ENCODE results near the gene LRFN4.

Gene LRFN4

GRCh38 chr11:66858939-66859685 lies 2.2 kb downstream of the LRFN4 start:
- DNase-seq = no peak

- DNase-seq = no peak
Observed at GRCh38 chr11:66859686-66860448, 3.0 kb downstream of the LRFN4 start.

DNA sequence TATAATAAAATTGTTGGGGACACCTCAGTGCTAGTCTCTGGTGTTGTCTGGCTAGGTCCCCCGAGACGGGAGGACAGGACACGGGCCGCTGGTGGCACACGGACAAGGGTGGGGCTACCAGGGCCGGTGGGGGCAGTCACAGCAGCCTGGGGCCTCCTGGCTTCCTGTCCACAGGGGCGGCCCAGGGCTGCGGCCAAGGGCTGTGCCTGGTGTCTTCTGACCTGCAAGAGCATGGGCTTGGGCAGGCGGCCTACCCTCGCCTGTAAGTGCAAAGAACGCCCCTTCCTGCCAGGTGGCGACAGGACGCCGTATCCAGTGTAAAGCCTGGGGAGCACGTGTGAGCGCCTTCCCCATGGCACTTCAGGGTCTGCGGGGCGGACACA lies 3.6 kb downstream of the LRFN4 start:
- no peak for DNase-seq

GRCh38 chr11:66861038-66861773 lies 4.3 kb downstream of the LRFN4 start:
- DNase-seq = no peak

GRCh38 chr11:66861774-66862558 lies 5.1 kb downstream of the LRFN4 start:
- no peak for DNase-seq

GRCh38 chr11:66862559-66863037 lies 5.7 kb downstream of the LRFN4 start:
- DNase-seq = no peak

- DNase-seq = no peak
Observed at GRCh38 chr11:66863428-66864125, 6.7 kb downstream of the LRFN4 start.

DNA sequence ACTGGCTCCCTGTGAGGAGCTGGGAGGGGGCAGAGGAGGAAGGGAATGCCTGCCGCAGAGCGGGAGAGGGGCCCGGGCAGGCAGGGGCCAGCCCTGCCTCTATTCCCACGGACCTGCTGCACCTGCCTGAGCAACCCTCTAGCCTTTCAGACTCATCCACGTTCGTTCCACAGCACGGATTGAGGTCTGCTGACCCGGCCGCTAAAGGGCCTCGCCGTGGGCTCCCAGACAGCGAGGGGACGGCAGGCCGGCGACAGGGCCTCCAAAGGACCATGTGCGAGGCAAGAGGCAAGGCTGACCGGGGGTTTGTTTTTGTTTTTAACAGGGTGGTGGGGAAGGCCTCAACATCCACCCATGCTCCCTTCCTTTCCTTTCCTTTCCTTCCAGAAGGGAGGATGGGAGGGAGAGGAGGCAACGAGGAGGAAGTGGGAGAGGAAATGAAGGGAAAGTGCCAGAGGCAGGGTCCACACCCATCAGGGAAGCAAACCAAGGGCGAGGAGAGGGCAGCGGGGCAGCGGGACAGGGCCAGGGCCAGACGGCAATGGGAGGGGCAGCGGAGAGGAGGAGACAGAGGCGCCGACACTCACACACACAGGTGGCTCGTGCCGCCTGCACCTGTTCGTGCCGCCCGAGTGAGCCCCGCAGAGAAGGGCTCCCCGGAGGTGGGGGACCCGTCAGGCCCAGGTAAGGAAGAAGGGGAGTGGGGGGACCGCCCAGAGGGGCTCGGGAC lies 7.5 kb downstream of the LRFN4 start:
- peak; percentile 45 for DNase-seq

DNA sequence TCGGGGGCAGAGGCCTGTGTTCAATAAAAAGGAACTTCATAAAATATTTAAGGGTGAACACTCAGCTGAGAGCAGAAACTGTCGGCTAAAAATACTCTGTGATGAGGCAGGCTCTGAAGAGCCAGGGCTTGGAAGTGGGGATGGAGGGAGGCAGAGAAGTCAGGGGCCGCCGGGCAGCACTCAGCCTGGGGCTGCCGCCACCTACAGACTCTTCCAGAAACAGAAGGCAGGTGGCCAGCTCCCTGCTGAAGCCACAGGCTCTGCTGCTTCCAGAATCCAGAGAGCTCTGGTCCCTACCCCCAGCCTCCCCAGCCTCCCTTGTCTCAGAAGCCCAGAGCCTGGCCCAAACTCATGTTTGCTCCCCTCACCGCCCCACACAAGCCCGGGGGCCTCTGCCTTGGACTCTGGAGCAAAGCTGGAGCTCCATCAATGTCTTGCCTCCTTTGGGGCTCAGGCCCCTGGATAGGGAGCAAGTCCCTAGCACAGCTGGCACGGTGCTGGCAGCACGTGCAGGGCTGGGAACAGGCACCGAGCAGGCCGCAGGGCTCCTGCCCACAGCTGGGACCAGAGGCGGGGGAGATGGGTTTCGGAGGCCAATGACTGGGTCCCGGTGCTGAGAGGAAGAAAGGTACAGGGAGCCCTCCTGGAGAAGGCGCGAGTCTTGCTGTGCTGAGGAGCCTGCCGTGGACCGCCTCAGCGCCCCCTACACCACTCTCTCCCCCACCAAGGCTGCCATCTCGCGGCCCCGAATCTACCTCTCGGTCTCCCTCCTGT lies 8.2 kb downstream of the LRFN4 start:
- no peak for DNase-seq

DNA sequence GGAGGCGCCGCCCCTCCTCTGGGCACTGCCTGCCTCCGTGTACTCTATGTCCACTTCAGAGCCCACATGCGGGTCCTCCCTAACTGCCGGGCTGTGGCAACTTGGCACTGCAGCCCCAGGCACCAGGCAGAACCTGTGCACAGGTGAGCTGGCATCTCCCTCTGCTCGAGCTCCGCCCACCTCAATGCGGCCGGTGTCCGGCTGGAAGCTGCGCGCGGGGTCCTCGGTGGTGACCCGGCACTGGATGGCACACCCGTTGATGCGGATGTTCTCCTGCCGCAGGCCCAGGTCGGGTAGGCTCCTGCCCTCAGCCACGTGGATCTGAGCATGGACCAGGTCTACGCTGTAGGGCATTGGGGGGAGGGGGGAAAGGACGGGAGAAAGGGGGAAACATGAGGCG lies 9.1 kb downstream of the LRFN4 start:
- DNase-seq = no peak

GRCh38 chr11:66866511-66866986 lies 9.7 kb downstream of the LRFN4 start:
- no peak for DNase-seq

DNA sequence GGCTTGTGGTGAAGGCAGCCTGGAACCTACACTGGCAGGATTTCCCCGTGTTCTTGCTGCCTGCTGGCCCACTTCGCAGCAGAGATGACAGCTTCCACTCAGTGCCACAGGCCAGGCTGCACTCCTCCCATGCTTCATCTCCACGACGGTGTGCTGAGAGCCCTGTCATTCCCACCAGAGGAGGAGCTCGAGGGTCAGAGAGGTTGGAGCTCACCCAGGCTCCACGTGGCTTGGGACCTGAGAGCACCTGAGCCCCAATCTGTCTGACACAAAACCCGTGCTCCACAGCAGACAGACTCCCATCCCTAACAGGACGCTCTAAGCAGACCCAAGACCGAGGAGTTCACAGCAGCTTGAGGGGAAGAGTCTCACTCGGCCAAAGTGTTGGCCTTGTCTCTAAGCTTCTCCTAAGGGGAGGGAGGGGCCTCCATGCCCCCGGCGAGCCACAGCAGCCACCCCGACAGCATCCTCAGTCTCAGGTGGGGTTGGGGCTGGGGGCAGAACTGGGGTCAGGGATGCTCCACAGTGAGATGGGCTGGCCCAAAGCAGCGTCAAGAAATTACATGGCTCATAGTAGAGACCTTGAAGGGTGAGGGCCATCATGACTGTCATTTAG lies 10.7 kb downstream of the LRFN4 start:
- no peak for DNase-seq

DNA sequence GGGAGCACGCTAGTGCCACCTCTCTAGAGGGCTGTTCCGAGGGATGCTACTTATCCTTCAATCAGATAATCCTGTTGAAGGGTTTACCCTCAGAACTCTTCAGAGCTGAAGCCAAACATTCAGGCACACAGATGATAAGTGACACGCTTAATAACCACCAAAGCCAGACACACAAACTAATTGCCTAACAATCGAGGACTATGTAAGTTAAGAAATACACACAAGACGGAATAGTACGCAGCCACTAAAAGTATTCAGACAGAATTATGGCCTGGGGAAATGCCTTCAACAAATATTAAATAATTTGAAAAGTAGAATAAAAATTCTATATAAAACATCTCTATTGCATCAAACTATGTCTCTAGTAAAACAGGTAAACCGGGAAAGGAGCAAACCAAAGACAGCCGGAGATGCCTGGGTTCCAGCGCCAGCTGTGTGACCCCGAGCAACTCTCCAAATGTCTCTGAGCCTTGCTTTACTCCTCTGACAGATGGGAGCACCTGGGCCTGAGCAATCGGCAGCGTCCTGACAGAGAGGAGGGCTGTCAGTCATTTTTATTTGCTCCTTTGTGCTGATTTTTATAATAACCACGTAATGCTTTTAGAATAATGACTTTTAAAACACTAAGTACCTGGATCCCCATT lies 11.3 kb downstream of the LRFN4 start:
- DNase-seq = no peak

GRCh38 chr11:66868726-66869566 lies 12.1 kb downstream of the LRFN4 start:
- no peak for DNase-seq

DNA sequence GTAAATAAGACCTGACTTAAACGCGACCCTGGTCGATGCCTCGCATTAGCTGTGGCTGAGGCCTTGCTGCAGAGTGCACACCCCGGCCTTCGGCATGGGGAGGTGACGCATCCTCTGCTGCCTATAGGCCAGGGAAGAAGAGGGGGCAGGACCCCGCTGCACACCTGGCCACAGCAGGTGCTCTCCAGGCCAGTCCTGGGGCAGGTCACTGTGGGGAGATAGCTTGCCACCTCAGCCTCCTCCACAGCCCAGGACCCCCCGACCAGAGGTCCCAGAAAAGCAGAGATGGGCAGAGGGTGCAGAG lies 12.7 kb downstream of the LRFN4 start:
- no peak for DNase-seq

GRCh38 chr11:66870131-66870530 lies 13.3 kb downstream of the LRFN4 start:
- DNase-seq = no peak

GRCh38 chr11:66870616-66871520 lies 14.0 kb downstream of the LRFN4 start:
- DNase-seq = no peak

- DNase-seq = no peak
Observed at GRCh38 chr11:66871521-66871901, 14.6 kb downstream of the LRFN4 start.

Data from NCI-H2107 (cell line).